RKO (cell line): Measurements from ENCODE around the gene RELL1.

Experiments used
- DNase-seq: peaks from one replicate; pipeline ENCODE4 v3.0.0-alpha.2; 2016; ENCODE audit warnings: low spot score

The RELL1 gene

GRCh38 chr4:37597034-37597433 lies 89.1 kb downstream of the RELL1 start:
- no peak for DNase-seq

- no peak for DNase-seq
Observed at GRCh38 chr4:37595875-37596680, 90.1 kb downstream of the RELL1 start.

- peak; percentile 35 for DNase-seq
Observed at GRCh38 chr4:37594099-37594498, 92.1 kb downstream of the RELL1 start.

GRCh38 chr4:37591349-37591748 lies 94.8 kb downstream of the RELL1 start:
- DNase-seq, result no peak

- DNase-seq, result no peak
Observed at GRCh38 chr4:37590016-37590415, 96.2 kb downstream of the RELL1 start.

GRCh38 chr4:37588150-37588549 lies 98.0 kb downstream of the RELL1 start:
- DNase-seq, result no peak

- DNase-seq, result no peak
Observed at GRCh38 chr4:37586194-37586593, 100.0 kb downstream of the RELL1 start.

GRCh38 chr4:37584493-37585060 lies 101.6 kb downstream of the RELL1 start:
- DNase-seq, result no peak

GRCh38 chr4:37584071-37584470 lies 102.1 kb downstream of the RELL1 start:
- no peak for DNase-seq

GRCh38 chr4:37573566-37573965 lies 112.6 kb downstream of the RELL1 start:
- DNase-seq, result no peak

- no peak for DNase-seq
Observed at GRCh38 chr4:37568489-37568888, 117.7 kb downstream of the RELL1 start.

GRCh38 chr4:37567836-37568235 lies 118.3 kb downstream of the RELL1 start:
- DNase-seq, result no peak

- DNase-seq, result peak; percentile 23
Observed at GRCh38 chr4:37562592-37562991, 123.6 kb downstream of the RELL1 start.

GRCh38 chr4:37561803-37562207 lies 124.4 kb downstream of the RELL1 start:
- DNase-seq, result peak; percentile 16

- DNase-seq, result no peak
Observed at GRCh38 chr4:37561196-37561802, 124.9 kb downstream of the RELL1 start.
